ENCODE results near the gene NF2.

- TF ChIP-seq CTCF (IDR thresholded peaks at IDR 0.05; ENCODE audit: insufficient read depth, low read length, poor library complexity, severe bottlenecking) (no peak), EZH2phosphoT487 (conservative IDR thresholded peaks at IDR 0.05; ENCODE audit: low read length) (no peak)
Measured at GRCh38 chr22:29705651-29706050, 102.2 kb downstream of the NF2 start.
